HepG2 (cell line): ENCODE data around the gene KATNB1. TPM values are rescaled to one million over a fixed set of nuclear protein-coding genes. Genes with fewer than 3 reads are reported as not detected.
A peak's percentile ranks its signal among the peaks of the same experiment; 100 is the strongest.

Experiments used
- BHLHE40 ChIP-seq: IDR thresholded peaks from 2 replicates; pipeline ENCODE4 v1.6.1; 2011; ENCODE audit warnings: low read length, improper control_type of control experiment
- BRCA1 ChIP-seq: sonication (generic); formaldehyde crosslinking; IDR thresholded peaks from 2 replicates; pipeline ENCODE4 v1.4.0; 2020; ENCODE audit warnings: missing genetic modification reagents
- DPF2 ChIP-seq: sonication (generic); formaldehyde crosslinking; IDR thresholded peaks from 2 replicates; pipeline ENCODE4 v1.4.0; 2020; ENCODE audit warnings: mild to moderate bottlenecking, low read depth, missing genetic modification reagents, borderline replicate concordance
- HINFP ChIP-seq: sonication (generic); formaldehyde crosslinking; IDR thresholded peaks from 2 replicates; pipeline ENCODE4 v1.4.0; 2020; ENCODE audit warnings: low read depth, mild to moderate bottlenecking, missing genetic modification reagents
- MAX ChIP-seq: IDR thresholded peaks from 2 replicates; pipeline ENCODE4 v1.6.1; 2012; ENCODE audit warnings: inconsistent platforms
- MED1 ChIP-seq: sonication (generic); formaldehyde crosslinking; IDR thresholded peaks from 2 replicates; pipeline ENCODE4 v1.4.0; 2020; ENCODE audit warnings: missing genetic modification reagents
- MNT ChIP-seq: fragments of 450-650 bp; IDR thresholded peaks from 2 replicates; pipeline ENCODE4 v1.6.1; 2016
- NFE2 ChIP-seq: sonication (generic); formaldehyde crosslinking; IDR thresholded peaks from 2 replicates; pipeline ENCODE4 v1.4.0; 2020; ENCODE audit warnings: missing genetic modification reagents
- NFE2L1 ChIP-seq: sonication (generic); formaldehyde crosslinking; IDR thresholded peaks from 2 replicates; pipeline ENCODE4 v1.4.0; 2020; ENCODE audit warnings: missing genetic modification reagents, mild to moderate bottlenecking, borderline replicate concordance
- PHB2 ChIP-seq: fragments of 450-650 bp; IDR thresholded peaks from 2 replicates; pipeline ENCODE4 v1.6.1; 2018; ENCODE audit not compliant: partially characterized antibody
- YEATS2 ChIP-seq: sonication (generic); formaldehyde crosslinking; IDR thresholded peaks from 2 replicates; pipeline ENCODE4 v1.4.0; 2020; ENCODE audit warnings: missing genetic modification reagents, borderline replicate concordance
- ZFP36L1 ChIP-seq: sonication (generic); formaldehyde crosslinking; IDR thresholded peaks from 2 replicates; pipeline ENCODE4 v1.8.0; 2022; ENCODE audit warnings: mild to moderate bottlenecking, missing genetic modification reagents, moderate library complexity
- ZNF607 ChIP-seq: sonication (generic); formaldehyde crosslinking; IDR thresholded peaks from 2 replicates; pipeline ENCODE4 v1.5.1; 2020; ENCODE audit warnings: missing genetic modification reagents, mild to moderate bottlenecking, borderline replicate concordance
- ZNF782 ChIP-seq: sonication (generic); formaldehyde crosslinking; IDR thresholded peaks from 2 replicates; pipeline ENCODE4 v1.4.0; 2020; ENCODE audit warnings: missing genetic modification reagents, mild to moderate bottlenecking, borderline replicate concordance
- polyA plus RNA-seq, 8 experiments: library from polyadenylated mRNA; depleted of rRNA in 3 of 8; stranded (reverse) in 7 of 8; unstranded in 1 of 8; fragments of >200 nt; fragmentation: Illumina TruSeq in 4 of 8; extraction: Trizol in 4 of 8; gene quantifications; 2 replicates each; pipeline versions ENCODE4 v1.2.1 to v1.2.3, GENCODE V29; 2011 to 2016; ENCODE audit warnings: low read depth in 4 of 8, missing spikeins in 1 of 8, mixed read lengths in 1 of 8; ENCODE audit not compliant: insufficient read depth in 1 of 8
- total RNA-seq, 5 experiments: library from RNA; depleted of rRNA; stranded (reverse); fragments of >200 nt; fragmentation: Illumina TruSeq; extraction: Trizol; gene quantifications; 2 replicates each; pipeline ENCODE4 v1.2.3, GENCODE V29; 2016; ENCODE audit warnings: low read depth in 1 of 5
- TF ChIP-seq, protein P1 (sequence below): sonication (generic); formaldehyde crosslinking; IDR thresholded peaks from 2 replicates; pipeline ENCODE4 v1.4.0; 2020; ENCODE audit warnings: missing genetic modification reagents

KATNB1 gene
- total and polyA plus RNA-seq, 2 of the 13 experiments (the other 11 are each of a cell fraction or from before 2014, with no cell fraction given), result 31.5 to 43.5 TPM

DNA sequence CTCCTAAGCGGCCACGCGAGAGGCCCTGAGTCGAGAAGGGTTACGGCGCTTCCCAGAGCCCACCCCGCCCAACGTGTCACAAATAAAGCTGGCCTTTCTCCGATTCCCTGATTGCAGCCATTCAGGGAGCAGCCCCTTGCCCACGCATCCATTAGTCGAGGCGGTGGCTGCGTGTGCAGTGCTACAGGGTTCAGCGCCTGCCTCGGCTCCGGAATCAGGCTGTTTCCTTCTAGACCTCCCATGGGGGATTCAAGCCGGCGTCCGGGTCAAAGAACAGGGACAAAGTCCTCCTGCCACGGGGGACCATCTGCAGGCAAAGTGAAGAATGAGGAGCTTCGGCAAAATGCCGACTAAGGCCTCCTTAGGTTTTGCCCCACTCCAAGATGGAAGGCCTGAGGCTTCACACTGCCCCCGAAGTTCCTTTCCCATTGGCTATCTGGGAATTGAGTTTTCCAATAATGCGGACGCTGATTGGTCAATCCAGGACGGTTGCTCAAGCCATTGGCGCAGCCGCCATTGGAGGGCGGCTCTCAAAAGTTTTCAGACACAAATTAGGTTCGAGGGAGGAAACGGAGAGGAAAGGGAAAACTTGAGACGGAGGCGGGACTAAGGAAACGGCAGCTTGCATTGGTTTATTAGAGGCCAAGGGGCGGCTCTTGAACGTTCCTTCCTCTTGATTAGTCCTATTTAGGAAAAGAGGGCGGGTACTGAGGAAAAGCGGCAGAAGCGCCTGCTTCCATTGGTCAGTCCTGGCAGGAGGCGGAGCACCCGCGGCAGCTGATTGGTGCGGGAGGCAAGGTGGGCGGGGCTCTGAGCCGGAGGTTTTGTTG, 430 bp upstream of the KATNB1 start (continued):
- TF ChIP-seq NFE2 (CRISPR knock-in tag), result no peak
- TF ChIP-seq NFE2L1 (CRISPR knock-in tag), result peak; percentile 72; the same call in 1 of the 2 replicates
- TF ChIP-seq BHLHE40, result no peak
- peak; percentile 53; the same call in 1 of the 2 replicates for TF ChIP-seq YEATS2 (CRISPR knock-in tag)
- TF ChIP-seq DPF2 (CRISPR knock-in tag), result no peak
- 0 out of 2 replicates have a peak, but pooled peaks have one; percentile 20 for TF ChIP-seq BRCA1 (CRISPR knock-in tag)
- 0 out of 2 replicates have a peak, but pooled peaks have one; percentile 23 for TF ChIP-seq ZNF782
- no peak for TF ChIP-seq PHB2
- no peak for TF ChIP-seq ZFP36L1 (CRISPR knock-in tag)
- TF ChIP-seq, protein P1, sequence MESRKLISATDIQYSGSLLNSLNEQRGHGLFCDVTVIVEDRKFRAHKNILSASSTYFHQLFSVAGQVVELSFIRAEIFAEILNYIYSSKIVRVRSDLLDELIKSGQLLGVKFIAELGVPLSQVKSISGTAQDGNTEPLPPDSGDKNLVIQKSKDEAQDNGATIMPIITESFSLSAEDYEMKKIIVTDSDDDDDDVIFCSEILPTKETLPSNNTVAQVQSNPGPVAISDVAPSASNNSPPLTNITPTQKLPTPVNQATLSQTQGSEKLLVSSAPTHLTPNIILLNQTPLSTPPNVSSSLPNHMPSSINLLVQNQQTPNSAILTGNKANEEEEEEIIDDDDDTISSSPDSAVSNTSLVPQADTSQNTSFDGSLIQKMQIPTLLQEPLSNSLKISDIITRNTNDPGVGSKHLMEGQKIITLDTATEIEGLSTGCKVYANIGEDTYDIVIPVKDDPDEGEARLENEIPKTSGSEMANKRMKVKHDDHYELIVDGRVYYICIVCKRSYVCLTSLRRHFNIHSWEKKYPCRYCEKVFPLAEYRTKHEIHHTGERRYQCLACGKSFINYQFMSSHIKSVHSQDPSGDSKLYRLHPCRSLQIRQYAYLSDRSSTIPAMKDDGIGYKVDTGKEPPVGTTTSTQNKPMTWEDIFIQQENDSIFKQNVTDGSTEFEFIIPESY (CRISPR knock-in tag), result no peak
- peak; percentile 25; the same call in 1 of the 2 replicates for TF ChIP-seq MED1 (CRISPR knock-in tag)
- TF ChIP-seq HINFP (CRISPR knock-in tag), result no peak
- TF ChIP-seq MNT, result no peak
- TF ChIP-seq ZNF607, result no peak
- no peak; the same call in none of the 2 replicates for TF ChIP-seq MAX
